ENCODE measurements around the gene PRTG. TPM values are rescaled to one million over a fixed set of nuclear protein-coding genes. Genes with fewer than 3 reads are reported as not detected.

PRTG gene
- polyA plus RNA-seq, 3 donors: not detected

DNA sequence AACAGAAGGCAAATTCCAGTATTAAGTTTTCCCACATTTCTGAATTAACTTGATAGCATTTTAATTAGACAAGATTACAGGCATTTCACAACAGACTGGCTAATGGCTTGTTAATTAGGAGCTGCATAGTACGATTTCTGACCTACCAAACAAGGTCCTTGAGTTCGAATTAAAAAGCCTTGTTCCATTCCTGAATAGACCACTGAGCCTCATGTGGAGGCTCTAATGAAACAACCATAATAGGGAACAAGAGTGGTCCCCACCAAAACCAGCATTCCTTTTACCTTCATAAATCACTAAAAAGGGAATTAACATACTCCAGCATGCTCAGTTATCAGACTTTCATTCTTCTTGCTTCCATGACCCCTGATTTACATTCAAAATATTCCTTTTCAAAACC lies 66.4 kb downstream of the PRTG start:
- intact Hi-C loops (cut with micrococcal nuclease): no loop called here
- Histone ChIP-seq H3K4me1 (ENCODE audit: control insufficient read depth in 1 of 2, insufficient read depth in 2 of 2, low read length in 2 of 2) (no peaks in the 10 kb centered on the region), H3K4me3 (replicated peaks in 1 of 3; ENCODE audit: low read depth in 2 of 3, low read length in 3 of 3) (no peak overlapping the region), H3K9me3 (replicated peaks in 1 of 2; ENCODE audit: control insufficient read depth in 1 of 2, insufficient read depth in 1 of 2, low read length in 2 of 2) (no peaks in the 10 kb centered on the region), H3K27me3 (ENCODE audit: control insufficient read depth in 2 of 2, insufficient read depth in 2 of 2, low read length in 2 of 2) (no peaks in the 10 kb centered on the region), H3K36me3 (replicated peaks in 1 of 2; ENCODE audit: control insufficient read depth in 1 of 2, insufficient read depth in 2 of 2, low read length in 2 of 2) (no peaks in the 10 kb centered on the region), H3K79me2 (ENCODE audit: insufficient read depth, low read length) (no peaks in the 10 kb centered on the region), H3K27ac (ENCODE audit: low read depth in 1 of 2, low read length in 2 of 2) (no peak overlapping the region), H2AFZ (ENCODE audit: insufficient read depth, low read depth, low read length, poor library complexity, severe bottlenecking) (no peak overlapping the region), H3K9ac (ENCODE audit: insufficient read depth, low read length, poor library complexity, severe bottlenecking) (no peak overlapping the region), H3K4me2 (replicated peaks; ENCODE audit: extremely low read depth, low read length, poor library complexity, severe bottlenecking) (no peak overlapping the region), H4K20me1 (ENCODE audit: insufficient read depth, low read length) (no peaks in the 10 kb centered on the region)
- WGBS (ENCODE audit: insufficient coverage): 100% methylated on average over 1 of the region's 2 CpGs
- TF ChIP-seq, protein P1, sequence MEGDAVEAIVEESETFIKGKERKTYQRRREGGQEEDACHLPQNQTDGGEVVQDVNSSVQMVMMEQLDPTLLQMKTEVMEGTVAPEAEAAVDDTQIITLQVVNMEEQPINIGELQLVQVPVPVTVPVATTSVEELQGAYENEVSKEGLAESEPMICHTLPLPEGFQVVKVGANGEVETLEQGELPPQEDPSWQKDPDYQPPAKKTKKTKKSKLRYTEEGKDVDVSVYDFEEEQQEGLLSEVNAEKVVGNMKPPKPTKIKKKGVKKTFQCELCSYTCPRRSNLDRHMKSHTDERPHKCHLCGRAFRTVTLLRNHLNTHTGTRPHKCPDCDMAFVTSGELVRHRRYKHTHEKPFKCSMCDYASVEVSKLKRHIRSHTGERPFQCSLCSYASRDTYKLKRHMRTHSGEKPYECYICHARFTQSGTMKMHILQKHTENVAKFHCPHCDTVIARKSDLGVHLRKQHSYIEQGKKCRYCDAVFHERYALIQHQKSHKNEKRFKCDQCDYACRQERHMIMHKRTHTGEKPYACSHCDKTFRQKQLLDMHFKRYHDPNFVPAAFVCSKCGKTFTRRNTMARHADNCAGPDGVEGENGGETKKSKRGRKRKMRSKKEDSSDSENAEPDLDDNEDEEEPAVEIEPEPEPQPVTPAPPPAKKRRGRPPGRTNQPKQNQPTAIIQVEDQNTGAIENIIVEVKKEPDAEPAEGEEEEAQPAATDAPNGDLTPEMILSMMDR (IDR thresholded peaks at IDR 0.05): no peak
- Mint-ChIP-seq H3K36me3 (no peaks in the 10 kb centered on the region), H3K4me1 (no peaks in the 10 kb centered on the region), H3K27ac (no peak overlapping the region), H3K27me3 (ENCODE audit: low read depth in 3 of 3) (peaks cover 0 to 2% (median 0%) of the 10 kb centered on the region in 3 donors), H3K9me3 (no peaks in the 10 kb centered on the region), H3K4me3 (no peak overlapping the region)
- no peak for DNase-seq

DNA sequence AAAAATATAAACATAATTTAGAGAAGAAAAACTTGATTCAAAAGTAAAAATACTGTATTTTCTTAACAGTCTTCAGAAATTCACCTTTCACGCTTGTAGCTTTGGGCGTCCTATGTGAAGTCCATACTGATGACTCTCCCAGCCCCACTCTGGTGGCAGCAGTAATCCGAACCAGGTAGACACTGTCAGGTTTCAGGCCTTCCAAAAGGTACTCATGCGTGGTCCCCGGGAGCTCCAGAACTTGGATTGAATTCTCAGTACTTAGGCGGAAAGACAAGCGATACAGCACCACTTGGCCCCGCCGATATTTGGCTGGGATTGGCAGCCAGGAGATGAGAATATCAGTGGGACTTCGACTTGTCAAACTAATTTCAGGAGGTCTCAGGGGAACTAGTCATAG lies 69.7 kb downstream of the PRTG start:
- no peaks in the 10 kb centered on the region for H4K20me1 ChIP-seq (ENCODE audit: insufficient read depth, low read length)
- H3K4me2 ChIP-seq (replicated peaks; ENCODE audit: extremely low read depth, low read length, poor library complexity, severe bottlenecking): no peak overlapping the region
- no peak overlapping the region for H2AFZ ChIP-seq (ENCODE audit: insufficient read depth, low read depth, low read length, poor library complexity, severe bottlenecking)
- TF ChIP-seq, protein P1 (IDR thresholded peaks at IDR 0.05): no peak
- intact Hi-C loops (cut with micrococcal nuclease): no loop called here
- H3K4me1 Mint-ChIP-seq: no peaks in the 10 kb centered on the region
- no peaks in the 10 kb centered on the region for H3K9me3 Mint-ChIP-seq
- no peaks in the 10 kb centered on the region for H3K4me1 ChIP-seq (ENCODE audit: control insufficient read depth in 1 of 2, insufficient read depth in 2 of 2, low read length in 2 of 2)
- no peaks in the 10 kb centered on the region for H3K36me3 ChIP-seq (replicated peaks in 1 of 2; ENCODE audit: control insufficient read depth in 1 of 2, insufficient read depth in 2 of 2, low read length in 2 of 2)
- H3K9ac ChIP-seq (ENCODE audit: insufficient read depth, low read length, poor library complexity, severe bottlenecking): no peak overlapping the region
- H3K27me3 Mint-ChIP-seq (ENCODE audit: low read depth in 3 of 3): peaks cover 0 to 3% (median 2%) of the 10 kb centered on the region in 3 donors
- no peak for DNase-seq
- H3K27ac Mint-ChIP-seq: no peak overlapping the region
- H3K27ac ChIP-seq (ENCODE audit: low read depth in 1 of 2, low read length in 2 of 2): no peak overlapping the region
- no peaks in the 10 kb centered on the region for H3K27me3 ChIP-seq (ENCODE audit: control insufficient read depth in 2 of 2, insufficient read depth in 2 of 2, low read length in 2 of 2)
- over 99% methylated on average over 9 of the region's 10 CpGs for WGBS (ENCODE audit: insufficient coverage)
- no peak overlapping the region for H3K4me3 ChIP-seq (replicated peaks in 1 of 3; ENCODE audit: low read depth in 2 of 3, low read length in 3 of 3)
- no peaks in the 10 kb centered on the region for H3K36me3 Mint-ChIP-seq
- H3K4me3 Mint-ChIP-seq: no peak overlapping the region
- H3K9me3 ChIP-seq (replicated peaks in 1 of 2; ENCODE audit: control insufficient read depth in 1 of 2, insufficient read depth in 1 of 2, low read length in 2 of 2): no peaks in the 10 kb centered on the region
- no peaks in the 10 kb centered on the region for H3K79me2 ChIP-seq (ENCODE audit: insufficient read depth, low read length)
